ENCODE measurements around the gene ITGA3.
A peak's percentile ranks its signal among the peaks of the same experiment; 100 is the strongest.
"Not testable (repeated sequence)": the region's sequence is repeated elsewhere in the genome, so short reads cannot be mapped to it uniquely, and the experiment has no call there.

The ITGA3 gene

GRCh38 chr17:50052822-50053653, 2.9 kb upstream of the ITGA3 start:
- DNase-seq = peak; percentile 62

GRCh38 chr17:50053654-50053960, 2.3 kb upstream of the ITGA3 start:
- DNase-seq = peak; percentile 62

GRCh38 chr17:50055055-50055425, 870 bp upstream of the ITGA3 start:
- DNase-seq = peak; percentile 95

GRCh38 chr17:50056217-50056960, 479 bp downstream of the ITGA3 start:
- DNase-seq = peak; percentile 90

- DNase-seq = no peak
These were observed 1.0 kb downstream of the ITGA3 start for GRCh38 chr17:50056961-50057330.

- DNase-seq = no peak
These were observed 1.6 kb downstream of the ITGA3 start for GRCh38 chr17:50057521-50057991.

- no peak for DNase-seq
These were observed 2.5 kb downstream of the ITGA3 start for GRCh38 chr17:50058296-50058953.

GRCh38 chr17:50059256-50059655, 3.3 kb downstream of the ITGA3 start:
- peak; percentile 17 for DNase-seq

- no peak for DNase-seq
These were observed 3.9 kb downstream of the ITGA3 start for GRCh38 chr17:50059759-50060273.

GRCh38 chr17:50060951-50061712, 5.2 kb downstream of the ITGA3 start:
- DNase-seq = no peak

GRCh38 chr17:50061713-50062045, 5.8 kb downstream of the ITGA3 start:
- DNase-seq = not testable (repeated sequence)

GRCh38 chr17:50062293-50063243, 6.7 kb downstream of the ITGA3 start:
- DNase-seq = peak; percentile 75

- DNase-seq = no peak
These were observed 7.8 kb downstream of the ITGA3 start for GRCh38 chr17:50063561-50064252.

GRCh38 chr17:50064253-50065001, 8.5 kb downstream of the ITGA3 start:
- DNase-seq = no peak

- no peak for DNase-seq
These were observed 9.1 kb downstream of the ITGA3 start for GRCh38 chr17:50065056-50065455.

GRCh38 chr17:50066995-50067394, 11.1 kb downstream of the ITGA3 start:
- DNase-seq = no peak

GRCh38 chr17:50067996-50068395, 12.1 kb downstream of the ITGA3 start:
- DNase-seq = no peak

GRCh38 chr17:50070908-50071680, 15.2 kb downstream of the ITGA3 start:
- no peak for DNase-seq

- DNase-seq = no peak
These were observed 15.8 kb downstream of the ITGA3 start for GRCh38 chr17:50071692-50072091.

GRCh38 chr17:50072130-50072529, 16.2 kb downstream of the ITGA3 start:
- DNase-seq = no peak
